ENCODE data around the gene NXN.
"Not testable (repeated sequence)": the region's sequence is repeated elsewhere in the genome, so short reads cannot be mapped to it uniquely, and the experiment has no call there.

NXN gene

DNA sequence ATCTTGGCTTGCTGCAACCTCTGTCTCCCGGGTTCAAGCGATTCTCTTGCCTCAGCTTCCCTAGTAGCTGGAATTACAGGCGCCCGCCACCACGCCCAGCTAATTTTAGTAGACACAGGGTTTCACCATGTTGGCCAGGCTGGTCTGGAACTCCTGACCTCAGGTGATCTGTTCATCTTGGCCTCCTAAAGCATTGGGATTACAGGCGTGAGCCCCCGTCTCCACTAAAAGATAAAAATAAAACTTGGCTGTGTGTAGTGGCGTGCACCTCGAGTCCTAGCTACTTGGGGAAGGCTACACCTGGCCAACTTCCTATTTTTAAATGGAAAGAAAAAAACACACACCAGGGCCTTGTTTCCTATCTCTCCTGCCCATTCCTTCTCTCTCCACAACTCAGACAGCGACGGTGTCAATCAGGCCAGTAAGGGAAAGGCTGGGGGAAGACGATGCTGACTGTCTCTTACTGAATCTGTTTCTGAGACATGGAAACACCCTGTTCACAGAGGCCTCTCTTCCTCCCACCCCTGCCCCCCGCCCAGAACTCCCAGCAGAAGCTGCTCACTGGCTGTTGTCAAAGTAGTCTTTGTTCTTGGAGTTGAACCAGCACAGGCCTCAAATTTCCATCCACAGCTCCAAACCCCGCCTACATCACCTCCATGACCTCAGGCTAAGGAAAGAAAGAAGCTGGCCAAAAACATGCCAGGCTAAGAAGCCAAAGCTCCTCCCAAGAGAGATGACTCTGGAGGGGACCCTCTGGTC is 96.6 kb downstream of the NXN start:
- no peak for DNase-seq

GRCh38 chr17:881778-882177 is 97.8 kb downstream of the NXN start:
- no peak for DNase-seq

DNA sequence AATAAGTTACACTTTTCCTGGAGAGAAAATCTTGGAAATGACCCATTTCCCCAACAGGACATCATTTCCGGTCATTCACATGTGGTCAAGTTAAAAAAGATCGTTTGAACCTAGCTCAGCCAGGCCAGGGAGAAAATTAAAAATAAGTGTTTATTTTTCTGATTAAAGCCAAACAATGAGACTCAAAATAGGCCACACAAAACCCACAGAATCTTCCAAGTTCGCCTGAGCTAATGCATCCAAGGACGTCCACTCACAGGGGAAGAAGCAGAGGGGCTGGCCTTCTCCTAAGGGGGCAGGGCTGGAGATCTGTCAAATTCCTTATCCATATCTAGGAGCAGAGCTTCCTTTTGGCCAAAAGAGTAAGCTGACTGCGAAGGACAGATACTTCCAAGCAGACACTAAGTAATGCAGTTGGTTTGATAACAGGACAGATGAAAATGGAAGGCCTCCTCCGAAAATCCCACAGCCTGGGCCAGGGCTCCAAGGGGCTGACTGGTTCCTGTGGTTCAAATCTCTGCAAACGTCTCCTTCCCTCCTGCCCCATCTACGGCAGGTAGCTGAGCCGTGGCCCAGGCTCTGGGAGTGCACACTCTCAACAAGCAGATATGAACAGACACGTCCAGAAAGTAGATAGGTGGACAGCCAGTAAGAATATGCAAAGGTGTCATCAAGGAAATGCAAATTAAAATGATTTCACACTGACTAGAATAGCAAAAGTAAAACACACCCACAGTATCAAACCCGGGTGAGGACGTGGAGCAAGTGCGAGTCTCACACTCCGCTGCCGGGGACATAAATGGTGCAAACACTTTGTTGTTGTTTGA is 98.9 kb downstream of the NXN start:
- no peak for DNase-seq

DNA sequence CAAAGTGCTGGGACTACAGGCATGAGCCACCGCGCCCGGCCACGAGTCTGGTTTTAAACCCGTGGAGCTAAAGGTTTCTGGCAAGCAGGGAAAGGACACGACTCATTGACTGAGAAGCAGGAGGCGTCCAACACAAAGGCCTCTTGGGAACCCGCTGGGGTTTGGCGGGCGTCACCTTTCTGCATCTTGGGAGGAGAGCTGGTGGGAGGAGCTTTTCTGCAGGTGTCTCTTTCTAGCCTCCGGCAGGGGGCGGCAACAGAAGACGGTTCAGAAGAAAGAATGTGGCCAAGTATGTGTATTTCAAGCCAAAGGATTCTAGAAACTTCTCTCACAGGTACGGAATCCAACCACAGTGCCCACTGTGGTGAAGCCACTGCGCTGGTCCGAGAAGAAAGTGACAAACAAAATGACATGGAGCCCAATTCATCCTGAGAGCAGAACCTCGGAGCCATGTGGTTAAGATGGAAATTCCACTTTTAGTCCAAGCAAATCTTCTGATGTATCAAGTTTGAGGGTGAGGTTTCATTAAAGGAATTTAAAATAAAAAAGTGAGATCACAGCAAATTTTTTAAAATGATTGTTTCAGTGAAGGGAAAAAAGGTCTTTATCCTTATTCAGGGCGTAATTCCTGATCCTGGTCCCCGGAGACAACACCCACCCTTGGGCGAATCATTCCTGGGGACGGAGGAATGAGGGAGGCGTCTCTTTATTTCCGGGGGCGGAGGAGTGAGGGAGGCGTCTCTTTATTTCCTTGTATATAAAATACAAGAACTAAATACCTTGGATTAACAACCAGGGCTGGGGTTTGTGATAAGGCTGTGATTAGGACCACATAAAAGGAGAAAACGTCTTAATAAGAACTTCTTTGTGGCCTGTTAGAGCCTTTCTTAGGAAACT is 99.8 kb downstream of the NXN start:
- DNase-seq: peak; percentile 41 to 66 (median 59)

DNA sequence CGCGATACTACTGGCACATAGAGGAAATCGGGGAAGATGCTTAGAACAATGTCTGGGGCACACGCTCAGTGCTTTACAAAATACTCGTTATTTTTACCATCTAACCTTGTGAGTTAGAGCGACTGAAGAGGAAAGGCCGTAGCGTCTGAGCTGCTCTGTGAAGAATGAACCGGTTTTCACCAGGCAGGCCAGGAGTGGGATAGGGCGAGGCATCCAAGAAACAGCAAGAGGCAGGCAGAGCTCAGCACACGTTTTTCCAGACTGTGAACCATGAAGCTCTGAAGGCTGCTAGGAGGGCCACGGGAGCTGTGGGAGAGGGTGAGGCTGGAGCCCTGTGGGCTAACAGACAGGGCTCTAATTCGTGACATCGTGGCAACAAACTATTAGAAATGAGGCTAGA is 101.9 kb downstream of the NXN start:
- DNase-seq: no peak

DNA sequence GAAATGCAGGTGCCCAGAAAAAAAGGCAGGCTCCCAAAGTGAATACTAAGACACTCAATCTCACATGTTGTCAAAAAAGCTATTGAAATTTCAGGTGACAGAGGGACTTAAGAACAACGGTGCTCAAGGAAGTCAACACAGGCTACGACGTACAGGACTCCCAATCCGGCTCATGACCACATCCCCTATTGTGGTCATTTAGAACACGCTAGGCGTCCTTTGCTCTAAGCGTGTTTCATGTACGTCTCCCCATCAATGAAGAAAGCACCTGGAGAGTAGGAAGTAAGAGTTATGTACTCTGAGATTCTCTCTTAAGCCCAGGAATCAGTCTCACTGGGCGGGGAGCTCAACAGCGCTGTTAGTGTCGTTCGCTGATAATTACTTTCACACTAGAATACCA is 103.3 kb downstream of the NXN start:
- DNase-seq: peak in 2 of 5 donors; percentile 8 to 50

DNA sequence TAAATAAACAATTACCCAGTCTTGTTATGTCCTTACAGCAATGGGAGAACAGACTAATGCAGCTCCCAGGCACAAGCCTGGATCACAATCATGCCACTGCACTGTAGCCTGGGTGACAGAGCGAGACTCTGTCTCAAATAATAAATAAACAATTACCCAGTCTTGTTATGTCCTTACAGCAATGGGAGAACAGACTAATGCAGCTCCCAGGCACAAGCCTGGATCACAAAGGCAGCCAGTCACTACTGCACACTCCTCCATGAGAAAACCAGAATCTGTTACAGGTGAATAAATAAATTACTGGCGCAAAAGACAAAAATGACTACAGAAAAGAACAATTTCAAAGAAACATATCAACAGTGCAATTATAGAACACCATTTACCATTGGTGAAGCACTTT is 105.0 kb downstream of the NXN start:
- DNase-seq: not testable (repeated sequence)

DNA sequence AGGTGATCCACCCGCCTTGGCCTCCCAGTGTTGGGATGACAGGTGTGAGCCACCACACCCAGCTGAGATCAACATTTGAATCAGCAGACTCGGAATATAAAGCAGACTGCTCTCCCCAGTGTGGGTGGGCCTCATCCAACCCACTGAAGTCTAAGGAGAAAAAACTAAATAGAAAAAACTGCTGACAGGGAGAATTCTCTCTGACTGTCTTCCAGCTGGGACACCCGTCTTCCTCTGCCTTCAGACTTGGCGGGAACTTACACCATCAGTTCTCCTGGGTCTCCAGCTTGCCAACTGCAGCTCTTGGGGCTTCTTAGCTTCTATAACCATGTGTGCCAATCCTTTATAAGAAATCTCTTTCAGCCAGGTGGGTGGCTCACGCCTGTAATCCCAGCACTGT is 106.7 kb downstream of the NXN start:
- DNase-seq: no peak

DNA sequence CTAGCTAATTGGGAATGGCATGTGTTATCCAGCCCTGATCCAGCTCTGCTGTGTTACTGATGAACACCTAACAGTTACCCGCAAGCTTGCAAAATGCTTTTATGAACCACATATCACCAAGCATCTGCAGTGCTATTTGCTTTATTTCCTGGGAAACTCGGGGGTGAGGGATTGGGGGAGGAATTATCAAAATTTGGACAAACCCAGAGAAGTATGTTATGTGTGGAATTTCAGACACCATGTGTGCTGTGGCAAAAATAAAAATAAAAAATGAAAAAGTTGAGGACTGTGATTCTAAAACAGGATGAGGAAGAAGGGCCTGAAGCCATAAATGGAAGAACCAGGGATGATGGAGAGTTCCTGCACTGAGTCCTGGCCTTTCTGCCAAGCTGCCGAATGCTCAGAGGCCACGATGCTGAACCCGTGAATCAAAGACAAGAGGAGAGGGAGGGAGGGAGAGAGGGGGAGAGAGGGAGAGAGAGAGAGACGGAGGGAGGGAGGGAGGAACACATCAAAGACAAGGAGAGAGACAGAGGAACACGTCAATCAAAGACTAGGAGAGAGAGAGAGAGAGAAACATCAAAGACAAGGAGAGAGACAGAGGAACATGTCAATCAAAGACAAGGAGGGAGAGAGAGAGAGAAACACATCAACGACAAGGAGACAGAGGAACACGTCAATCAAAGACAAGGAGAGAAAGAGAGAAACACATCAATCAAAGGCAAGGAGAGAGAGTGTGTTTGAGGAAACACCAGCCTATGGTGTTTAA is 107.6 kb downstream of the NXN start:
- no peak for DNase-seq

GRCh38 chr17:869567-870525 is 109.7 kb downstream of the NXN start:
- DNase-seq: no peak

DNA sequence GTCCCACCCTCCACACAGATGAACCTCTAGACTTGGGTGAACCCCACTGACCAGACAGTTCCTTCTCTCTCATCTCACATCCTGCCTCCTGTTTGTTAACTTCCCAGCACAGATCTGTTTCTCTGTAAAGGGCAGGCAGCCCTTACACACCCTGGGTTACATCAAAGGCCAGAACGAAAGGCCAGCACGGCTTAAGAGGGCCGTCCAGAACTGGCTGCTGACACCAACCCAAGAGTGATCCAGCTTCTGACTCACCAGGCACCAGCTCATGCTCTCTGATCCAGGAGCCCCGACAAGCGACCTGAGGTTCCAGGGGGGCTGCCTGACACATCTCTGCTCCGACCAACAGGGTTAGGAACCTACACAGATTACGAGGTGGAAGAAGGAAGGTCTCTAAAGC is 110.5 kb downstream of the NXN start:
- DNase-seq: no peak

DNA sequence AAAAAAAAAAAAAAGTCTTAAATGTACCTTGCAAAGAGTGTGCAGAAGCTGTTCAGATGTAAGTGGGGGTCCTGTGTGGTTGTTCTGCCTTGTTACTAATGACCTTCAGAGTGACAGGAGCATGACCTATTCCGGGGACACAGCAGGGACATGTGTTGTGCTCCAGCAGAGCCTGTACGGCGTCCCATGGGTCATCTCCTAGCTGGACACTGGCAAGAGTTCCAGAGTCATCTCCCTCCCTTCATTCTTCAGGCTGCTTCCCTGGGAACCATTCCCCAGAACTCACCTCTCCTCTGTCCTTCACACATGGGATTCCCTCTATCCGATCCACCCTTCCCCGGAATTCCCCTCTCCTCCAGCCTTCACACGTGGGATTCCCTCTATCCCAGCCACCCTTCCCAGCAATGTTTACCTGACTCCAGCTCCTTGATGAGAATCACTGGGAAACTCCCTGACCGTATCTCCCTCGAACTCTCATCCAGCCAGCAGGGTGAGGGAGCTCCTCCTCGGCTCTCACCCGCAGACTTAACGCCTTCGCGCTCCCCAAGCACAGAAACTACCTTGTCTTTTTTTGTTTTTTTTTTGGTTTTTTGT is 111.6 kb downstream of the NXN start:
- DNase-seq: no peak

DNA sequence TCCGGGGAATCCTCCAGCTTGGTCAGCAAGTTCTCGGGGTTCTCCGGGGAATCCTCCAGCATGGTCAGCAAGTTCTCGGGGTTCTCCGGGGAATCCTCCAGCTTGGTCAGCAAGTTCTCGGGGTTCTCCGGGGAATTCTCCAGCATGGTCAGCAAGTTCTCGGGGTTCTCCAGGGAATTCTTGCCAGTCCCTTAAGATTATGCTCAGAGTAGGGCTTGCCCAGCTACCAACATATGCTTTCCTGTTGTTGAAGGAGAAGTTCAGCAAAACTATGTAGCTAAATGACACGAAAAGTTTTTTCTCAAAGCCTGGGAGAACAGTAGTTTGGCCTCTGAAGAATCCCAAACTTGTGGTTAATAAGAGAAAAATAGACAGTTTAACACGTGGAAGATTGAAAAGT is 112.3 kb downstream of the NXN start:
- not testable (repeated sequence) for DNase-seq

DNA sequence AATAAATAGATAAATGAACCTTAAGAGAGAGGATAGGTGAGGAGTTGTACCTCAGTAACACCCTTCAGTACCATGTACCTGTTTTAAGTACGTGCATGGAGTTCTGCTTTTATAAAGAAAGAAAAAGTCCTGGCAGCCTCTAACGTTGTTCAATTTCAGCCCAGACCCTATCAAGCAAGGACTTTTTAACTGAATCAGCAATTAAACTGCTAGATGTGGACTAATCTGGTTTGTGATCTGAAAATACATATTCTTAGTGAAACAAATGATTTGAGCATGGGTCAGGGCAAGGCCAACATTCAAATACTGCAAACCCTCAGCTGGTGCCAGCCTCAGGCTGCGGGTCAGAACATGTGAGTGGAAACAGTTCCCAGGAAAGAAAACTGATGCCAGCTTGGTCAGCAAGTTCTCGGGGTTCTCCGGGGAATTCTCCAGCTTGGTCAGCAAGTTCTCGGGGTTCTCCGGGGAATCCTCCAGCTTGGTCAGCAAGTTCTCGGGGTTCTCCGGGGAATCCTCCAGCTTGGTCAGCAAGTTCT is 112.9 kb downstream of the NXN start:
- DNase-seq: no peak

DNA sequence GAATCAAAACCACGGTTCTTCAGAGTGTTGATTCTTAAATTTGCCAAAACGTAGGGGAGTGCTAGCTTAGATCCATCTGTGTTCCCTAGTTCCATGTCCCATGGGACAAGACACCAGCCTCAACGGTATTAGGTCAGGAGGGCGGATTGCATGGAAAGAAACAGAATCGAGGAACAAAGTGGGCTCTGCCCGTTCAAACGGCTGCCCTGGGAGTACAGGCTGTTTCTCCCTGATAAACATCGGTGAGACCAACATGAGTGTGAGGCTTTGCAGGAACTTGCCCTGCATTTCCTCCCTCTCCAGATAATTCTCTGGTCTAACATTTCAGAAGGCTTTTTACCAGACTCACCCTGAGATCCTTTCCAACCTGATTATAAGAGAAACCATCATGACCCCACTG is 115.3 kb downstream of the NXN start:
- no peak for DNase-seq

DNA sequence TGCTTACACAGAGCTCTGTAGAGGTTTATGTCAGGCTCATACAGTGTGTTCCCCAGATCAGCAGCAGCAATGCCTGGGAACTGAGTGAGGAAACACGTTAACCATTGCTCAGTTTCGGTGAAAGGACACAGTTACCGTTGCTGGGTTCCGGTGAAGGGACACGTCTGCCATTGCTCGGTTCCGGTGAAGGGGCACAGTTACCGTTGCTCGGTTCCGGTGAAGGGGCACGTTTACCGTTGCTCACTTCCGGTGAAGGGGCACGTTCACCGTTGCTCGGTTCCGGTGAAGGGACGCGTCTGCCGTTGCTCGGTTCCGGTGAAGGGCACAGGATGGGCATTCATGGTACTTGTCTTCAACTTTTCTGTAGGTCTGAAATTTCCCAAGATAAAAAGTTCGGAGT is 115.7 kb downstream of the NXN start:
- DNase-seq: no peak

GRCh38 chr17:862582-862981 is 117.0 kb downstream of the NXN start:
- no peak for DNase-seq

DNA sequence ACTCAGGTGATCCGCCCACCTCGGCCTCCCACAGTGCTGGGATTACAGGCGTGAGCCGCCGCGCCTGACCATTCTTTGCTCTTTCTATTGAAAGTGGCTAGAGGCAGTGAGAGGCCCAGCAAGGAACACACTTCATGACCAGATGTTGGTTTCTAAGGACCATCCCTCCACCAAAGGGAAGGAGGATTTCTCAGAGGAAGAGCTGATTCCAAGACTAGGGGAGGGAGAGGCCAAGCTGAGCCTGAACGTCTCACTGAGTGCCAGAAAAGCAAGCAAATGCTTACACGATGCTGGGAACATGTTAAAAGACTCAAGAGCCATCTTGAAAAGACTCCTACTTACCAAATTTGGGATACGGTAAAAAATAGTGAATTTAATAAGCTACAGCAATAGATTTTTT is 118.2 kb downstream of the NXN start:
- DNase-seq: no peak

DNA sequence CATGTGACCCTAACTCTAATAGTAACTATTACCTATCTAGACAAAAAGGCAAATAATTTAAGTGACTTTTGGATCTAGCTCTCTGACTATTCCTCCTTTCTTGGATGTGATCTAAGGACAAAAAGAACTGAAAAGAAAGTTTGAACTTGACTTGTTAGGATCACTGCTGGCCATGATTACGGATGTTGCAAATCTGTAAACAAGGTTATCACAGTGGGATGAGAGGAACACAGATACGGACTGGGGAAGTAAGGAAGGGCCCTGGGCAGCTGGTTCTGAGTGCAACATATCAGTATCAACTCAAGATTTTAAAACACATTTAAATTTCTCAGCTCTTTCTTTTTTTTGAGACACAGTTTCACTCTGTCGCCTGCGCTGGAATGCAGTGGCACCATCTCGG is 118.8 kb downstream of the NXN start:
- DNase-seq: no peak

DNA sequence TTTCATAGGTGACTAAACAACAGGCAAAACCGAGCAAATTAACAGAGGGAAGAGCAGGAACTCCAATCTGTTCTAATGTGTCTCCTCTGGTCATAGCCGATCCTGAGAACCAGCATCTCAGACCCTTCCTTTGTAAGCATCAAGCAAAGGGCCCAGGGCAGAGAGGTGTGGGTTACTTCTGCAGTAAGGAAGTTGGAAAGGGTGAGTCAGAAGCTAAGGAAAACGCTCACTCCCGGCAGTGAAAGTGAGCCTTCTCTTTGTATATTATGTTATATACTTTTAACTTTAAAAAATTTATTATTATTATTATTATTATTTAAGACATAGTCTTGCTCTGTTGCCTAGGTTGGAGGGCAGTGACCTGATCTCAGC is 119.8 kb downstream of the NXN start:
- no peak for DNase-seq

All from T-helper 1 cell (primary cell).